H9 (cell line): ENCODE data around the gene ARHGEF1. TPM values are rescaled to one million over a fixed set of nuclear protein-coding genes. Genes with fewer than 3 reads are reported as not detected.

Experiments used
- DNase-seq: peaks from one replicate; pipeline ENCODE4 v3.0.0-alpha.2; 2017
- H2AFZ ChIP-seq: one replicate; pipeline ENCODE4 v1.6.1; 2013; ENCODE audit warnings: mild to moderate bottlenecking, low read length, control low read depth, moderate library complexity
- H2AK5ac ChIP-seq: 2 replicates; pipeline ENCODE4 v1.6.1; 2013; ENCODE audit warnings: low read length, control low read depth, mixed read lengths; ENCODE audit not compliant: insufficient read length
- H2BK120ac ChIP-seq: one replicate; pipeline ENCODE4 v1.6.1; 2013; ENCODE audit warnings: low read depth, mild to moderate bottlenecking, low read length, control low read depth, inconsistent platforms; ENCODE audit not compliant: poor library complexity, severe bottlenecking
- H2BK12ac ChIP-seq: 2 replicates; pipeline ENCODE4 v1.6.1; 2013; ENCODE audit warnings: low read length, control low read depth, mixed read lengths, low read depth; ENCODE audit not compliant: insufficient read length
- H2BK15ac ChIP-seq: 2 replicates; pipeline ENCODE4 v1.6.1; 2013; ENCODE audit warnings: low read depth, low read length, control low read depth
- H2BK20ac ChIP-seq: one replicate; pipeline ENCODE4 v1.6.1; 2013; ENCODE audit warnings: low read depth, mild to moderate bottlenecking, low read length, control low read depth, inconsistent platforms; ENCODE audit not compliant: poor library complexity, severe bottlenecking
- H2BK5ac ChIP-seq: 2 replicates; pipeline ENCODE4 v1.6.1; 2013; ENCODE audit warnings: low read length, control low read depth, mixed read lengths; ENCODE audit not compliant: insufficient read length
- H3K14ac ChIP-seq: 2 replicates; pipeline ENCODE4 v1.6.1; 2013; ENCODE audit warnings: low read length, control low read depth; ENCODE audit not compliant: insufficient read depth
- H3K18ac ChIP-seq: 2 replicates; pipeline ENCODE4 v1.6.1; 2013; ENCODE audit warnings: low read depth, mild to moderate bottlenecking, mixed read lengths, low read length, control low read depth; ENCODE audit not compliant: insufficient read length
- H3K23ac ChIP-seq: 2 replicates; pipeline ENCODE4 v1.6.1; 2013; ENCODE audit warnings: low read length, control low read depth, mixed read lengths, low read depth; ENCODE audit not compliant: insufficient read length
- H3K23me2 ChIP-seq: 2 replicates; pipeline ENCODE4 v1.6.1; 2013; ENCODE audit warnings: low read depth, mild to moderate bottlenecking, mixed read lengths, low read length, control low read depth; ENCODE audit not compliant: insufficient read length, poor library complexity, severe bottlenecking
- H3K27ac ChIP-seq: 2 replicates; pipeline ENCODE4 v1.5.1; 2013; ENCODE audit warnings: low read length, control low read depth, mixed read lengths, low read depth; ENCODE audit not compliant: insufficient read length
- H3K27me3 ChIP-seq: 2 replicates; pipeline ENCODE4 v1.6.1; 2013; ENCODE audit warnings: low read length, control low read depth, inconsistent platforms; ENCODE audit not compliant: insufficient read depth
- H3K4ac ChIP-seq: 2 replicates; pipeline ENCODE4 v1.6.1; 2013; ENCODE audit warnings: low read depth, mild to moderate bottlenecking, control low read depth, inconsistent platforms, low read length, moderate library complexity
- H3K4me1 ChIP-seq: 2 replicates; pipeline ENCODE4 v1.6.1; 2013; ENCODE audit warnings: low read length, control low read depth, inconsistent platforms; ENCODE audit not compliant: insufficient read depth
- H3K4me2 ChIP-seq: 2 replicates; pipeline ENCODE4 v1.6.1; 2013; ENCODE audit warnings: low read length, control low read depth, mixed read lengths; ENCODE audit not compliant: insufficient read length, insufficient read depth
- H3K56ac ChIP-seq: 2 replicates; pipeline ENCODE4 v1.6.1; 2013; ENCODE audit warnings: low read depth, mild to moderate bottlenecking, mixed read lengths, low read length, control low read depth; ENCODE audit not compliant: insufficient read length
- H3K79me1 ChIP-seq: 2 replicates; pipeline ENCODE4 v1.6.1; 2013; ENCODE audit warnings: low read depth, mild to moderate bottlenecking, moderate library complexity, low read length, control low read depth, inconsistent platforms; ENCODE audit not compliant: insufficient read depth, poor library complexity, severe bottlenecking
- H3K79me2 ChIP-seq: 2 replicates; pipeline ENCODE4 v1.6.1; 2013; ENCODE audit warnings: low read length, control low read depth, inconsistent platforms; ENCODE audit not compliant: insufficient read depth
- H3K9ac ChIP-seq: 2 replicates; pipeline ENCODE4 v1.6.1; 2013; ENCODE audit warnings: low read length, control low read depth, mixed read lengths; ENCODE audit not compliant: insufficient read length; ENCODE audit errors: extremely low read depth
- H3K9me3 ChIP-seq: one replicate; pipeline ENCODE4 v1.6.1; 2013; ENCODE audit warnings: low read depth, low read length, inconsistent platforms; ENCODE audit not compliant: control insufficient read depth
- H3T11ph ChIP-seq: one replicate; pipeline ENCODE4 v1.6.1; 2013; ENCODE audit warnings: mild to moderate bottlenecking, low read length, control low read depth, inconsistent platforms
- H4K20me1 ChIP-seq: one replicate; pipeline ENCODE4 v1.6.1; 2013; ENCODE audit not compliant: control insufficient read depth, insufficient read length, insufficient read depth
- H4K5ac ChIP-seq: 2 replicates; pipeline ENCODE4 v1.6.1; 2013; ENCODE audit warnings: low read depth, mild to moderate bottlenecking, mixed read lengths, low read length, control low read depth; ENCODE audit not compliant: insufficient read length
- H4K8ac ChIP-seq: replicated peaks from 2 replicates; pipeline ENCODE4 v1.6.1; 2013; ENCODE audit warnings: low read length, control low read depth, mixed read lengths, low read depth; ENCODE audit not compliant: insufficient read length
- H4K91ac ChIP-seq: 2 replicates; pipeline ENCODE4 v1.6.1; 2013; ENCODE audit warnings: low read depth, mild to moderate bottlenecking, moderate library complexity, mixed read lengths, low read length, control low read depth; ENCODE audit not compliant: insufficient read length
- H3K27ac Mint-ChIP-seq, 3 experiments: 2 replicates in 2 of 3; 3 replicates in 1 of 3; pipeline ENCODE4 v1.8.0; 2020 to 2021; ENCODE audit warnings: mixed read lengths in 3 of 3, mild to moderate bottlenecking in 1 of 3, moderate library complexity in 1 of 3
- H3K27me3 Mint-ChIP-seq: 2 replicates; pipeline ENCODE4 v1.8.0; 2021; ENCODE audit warnings: low read depth, mild to moderate bottlenecking, moderate library complexity, mixed read lengths
- H3K36me3 Mint-ChIP-seq, 3 experiments: 2 replicates in 2 of 3; 3 replicates in 1 of 3; pipeline ENCODE4 v1.8.0; 2020 to 2021; ENCODE audit warnings: low read depth in 3 of 3, mixed read lengths in 3 of 3; ENCODE audit not compliant: insufficient read depth in 1 of 3
- H3K4me1 Mint-ChIP-seq, 2 experiments: 2 replicates each; pipeline ENCODE4 v1.8.0; 2020; ENCODE audit warnings: mixed read lengths in 2 of 2
- H3K4me3 Mint-ChIP-seq, 2 experiments: 2 replicates in 1 of 2; 3 replicates in 1 of 2; pipeline ENCODE4 v1.8.0; 2020 to 2021; ENCODE audit warnings: mild to moderate bottlenecking in 2 of 2, mixed read lengths in 2 of 2, moderate library complexity in 1 of 2
- H3K9me3 Mint-ChIP-seq, 2 experiments: 2 replicates in 1 of 2; 3 replicates in 1 of 2; pipeline ENCODE4 v1.8.0; 2020; ENCODE audit warnings: mild to moderate bottlenecking in 2 of 2, mixed read lengths in 2 of 2, moderate library complexity in 1 of 2
- WGBS: extraction: QIAGEN DNeasy Blood & Tissue Kit; methylation state at CpG from one replicate; pipeline ENCODE4 v1.1.7; 2013; ENCODE audit warnings: missing lambda C conversion rate, low lambda C conversion rate, mixed read lengths; ENCODE audit not compliant: insufficient read length; ENCODE audit errors: extremely low coverage; 5-methylcytosine and 5-hydroxymethylcytosine counted together
- total RNA-seq: library from RNA; stranded (reverse); gene quantifications from 2 replicates; pipeline ENCODE4 v1.2.1, GENCODE V29; 2021
- TF ChIP-seq, protein P1 (sequence below): fragments of 200-600 bp; sonication (generic); conservative IDR thresholded peaks from 3 replicates; pipeline ENCODE4 v1.8.0; 2021; ENCODE audit warnings: antibody characterized with exemption, mild to moderate bottlenecking

ARHGEF1 gene
- total RNA-seq, 1 experiment from 2014 or later, result 50.3 TPM

- Mint-ChIP-seq H3K27ac (peak overlapping the region; percentile 68 to 99 (median 94); a peak in 6 of 7 replicates), H3K9me3 (no peaks in the 10 kb centered on the region; a peak in 1 of 5 replicates), H3K36me3 (peaks cover 50 to 63% (median 58%) of the 10 kb centered on the region in 3 experiments), H3K4me3 (peak overlapping the region; percentile 84 to 96), H3K4me1 (peaks cover 36 to 46% of the 10 kb centered on the region in 2 experiments), H3K27me3 (peaks cover 7% of the 10 kb centered on the region)
- no peak overlapping the region for H3K18ac ChIP-seq
- H3K4me2 ChIP-seq, result peak overlapping the region; percentile 90
- no peak overlapping the region for H2BK5ac ChIP-seq
- H3K79me1 ChIP-seq, result peaks cover 17% of the 10 kb centered on the region
- TF ChIP-seq, protein P1, sequence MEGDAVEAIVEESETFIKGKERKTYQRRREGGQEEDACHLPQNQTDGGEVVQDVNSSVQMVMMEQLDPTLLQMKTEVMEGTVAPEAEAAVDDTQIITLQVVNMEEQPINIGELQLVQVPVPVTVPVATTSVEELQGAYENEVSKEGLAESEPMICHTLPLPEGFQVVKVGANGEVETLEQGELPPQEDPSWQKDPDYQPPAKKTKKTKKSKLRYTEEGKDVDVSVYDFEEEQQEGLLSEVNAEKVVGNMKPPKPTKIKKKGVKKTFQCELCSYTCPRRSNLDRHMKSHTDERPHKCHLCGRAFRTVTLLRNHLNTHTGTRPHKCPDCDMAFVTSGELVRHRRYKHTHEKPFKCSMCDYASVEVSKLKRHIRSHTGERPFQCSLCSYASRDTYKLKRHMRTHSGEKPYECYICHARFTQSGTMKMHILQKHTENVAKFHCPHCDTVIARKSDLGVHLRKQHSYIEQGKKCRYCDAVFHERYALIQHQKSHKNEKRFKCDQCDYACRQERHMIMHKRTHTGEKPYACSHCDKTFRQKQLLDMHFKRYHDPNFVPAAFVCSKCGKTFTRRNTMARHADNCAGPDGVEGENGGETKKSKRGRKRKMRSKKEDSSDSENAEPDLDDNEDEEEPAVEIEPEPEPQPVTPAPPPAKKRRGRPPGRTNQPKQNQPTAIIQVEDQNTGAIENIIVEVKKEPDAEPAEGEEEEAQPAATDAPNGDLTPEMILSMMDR, result no peak
- peaks cover 9% of the 10 kb centered on the region for H3K23me2 ChIP-seq
- H3K56ac ChIP-seq, result no peak overlapping the region
- H2BK15ac ChIP-seq, result no peak overlapping the region
- no peak overlapping the region for H3K14ac ChIP-seq
- H4K91ac ChIP-seq, result no peak overlapping the region
- DNase-seq, result no peak
- no peaks in the 10 kb centered on the region for H3K9me3 ChIP-seq
- no peak overlapping the region for H4K5ac ChIP-seq
- no peaks in the 10 kb centered on the region; the same call in 1 of the 2 replicates for H3K4me1 ChIP-seq
- no peak overlapping the region for H3T11ph ChIP-seq
- H3K4ac ChIP-seq, result no peak overlapping the region
- H4K20me1 ChIP-seq, result no peaks in the 10 kb centered on the region
- no peak overlapping the region for H2BK12ac ChIP-seq
- H2BK20ac ChIP-seq, result no peak overlapping the region
- no peak overlapping the region for H2AK5ac ChIP-seq
- no peak overlapping the region for H3K27ac ChIP-seq
- no peaks in the 10 kb centered on the region for H3K27me3 ChIP-seq
- H3K79me2 ChIP-seq, result peaks cover 29% of the 10 kb centered on the region
- no peak overlapping the region for H2AFZ ChIP-seq
- H4K8ac ChIP-seq, result no peak overlapping the region
- WGBS, result no CpG with 5 or more reads among the region's 9 CpGs
- H3K23ac ChIP-seq, result no peak overlapping the region
- peak overlapping the region; percentile 99 for H3K9ac ChIP-seq
- H2BK120ac ChIP-seq, result no peak overlapping the region
Measured at GRCh38 chr19:41861846-41862245, 21.1 kb upstream of the ARHGEF1 start.
